ENCODE results near the gene DLG5. TPM values are rescaled to one million over a fixed set of nuclear protein-coding genes. Genes with fewer than 3 reads are reported as not detected.
A peak's percentile ranks its signal among the peaks of the same experiment; 100 is the strongest.

DLG5 gene
- total RNA-seq, 1 experiment from 2014 or later = 81.7 TPM

- peaks cover 64% of the 10 kb centered on the region for H3K79me2 ChIP-seq (ENCODE audit: low read depth)
- ChIA-PET POLR2A (ENCODE audit: unreplicated experiment) (no interaction called here), CTCF (interaction anchor here (0.6 kb wide), 1 partner anchor 13 kb away, joined by 3 read pairs; no protein-coding TSS in a partner anchor)
- H3K27ac ChIP-seq = no peak overlapping the region
- peaks cover 17% of the 10 kb centered on the region for H3F3A ChIP-seq (ENCODE audit: insufficient read depth, low read depth)
- TF ChIP-seq CTCF (conservative IDR thresholded peaks at IDR 0.05) = no peak
- H3K9me2 ChIP-seq (ENCODE audit: insufficient read depth) = no peaks in the 10 kb centered on the region
- H3K27me3 ChIP-seq (ENCODE audit: insufficient read depth, low read depth) = no peaks in the 10 kb centered on the region
- no TSS peak for BruUV-seq (replicated peaks)
- H3K4me1 ChIP-seq (replicated peaks; ENCODE audit: insufficient read depth) = peaks cover 29% of the 10 kb centered on the region
- H3K4me3 ChIP-seq = no peak overlapping the region
- H2AFZ ChIP-seq = no peak overlapping the region
- H3K9me3 ChIP-seq (ENCODE audit: insufficient read depth, low read depth) = no peaks in the 10 kb centered on the region
- no peak for DNase-seq
- no peak overlapping the region for H3K4me2 ChIP-seq
- H3K36me3 ChIP-seq (ENCODE audit: low read depth) = no peaks in the 10 kb centered on the region
- no peaks in the 10 kb centered on the region; the same call in 1 of the 2 replicates for H4K20me1 ChIP-seq (ENCODE audit: insufficient read depth)
- intact Hi-C loops (cut with micrococcal nuclease; ENCODE audit: unreplicated experiment) = no loop called here
Measured at GRCh38 chr10:77879065-77879464, 47.5 kb downstream of the DLG5 start.

GRCh38 chr10:77877441-77878344 lies 48.9 kb downstream of the DLG5 start:
- Histone ChIP-seq H3K9me2 (ENCODE audit: insufficient read depth) (no peaks in the 10 kb centered on the region), H3K4me3 (no peak overlapping the region), H3K9me3 (ENCODE audit: insufficient read depth, low read depth) (no peaks in the 10 kb centered on the region), H3K4me1 (replicated peaks; ENCODE audit: insufficient read depth) (peaks cover 43% of the 10 kb centered on the region), H3K79me2 (ENCODE audit: low read depth) (peaks cover 64% of the 10 kb centered on the region), H2AFZ (no peak overlapping the region), H3K27me3 (ENCODE audit: insufficient read depth, low read depth) (no peaks in the 10 kb centered on the region), H3K4me2 (no peak overlapping the region), H3K27ac (no peak overlapping the region), H3K36me3 (ENCODE audit: low read depth) (no peaks in the 10 kb centered on the region), H4K20me1 (ENCODE audit: insufficient read depth) (no peaks in the 10 kb centered on the region), H3F3A (ENCODE audit: insufficient read depth, low read depth) (peaks cover 31% of the 10 kb centered on the region)
- ChIA-PET POLR2A (ENCODE audit: unreplicated experiment) (interaction anchor here (0.7 kb wide), 1 partner anchor 22 kb away, joined by 3 read pairs; no protein-coding TSS in a partner anchor), CTCF (interaction anchor here (0.6 kb wide), 1 partner anchor 34 kb away, joined by 7 read pairs; no protein-coding TSS in a partner anchor)
- DNase-seq = no peak
- intact Hi-C loops (cut with micrococcal nuclease; ENCODE audit: unreplicated experiment) = no loop called here
- TF ChIP-seq CTCF (conservative IDR thresholded peaks at IDR 0.05) (no peak), EZH2 (IDR thresholded peaks at IDR 0.05; ENCODE audit: low read depth) (no peak)
- no TSS peak for BruUV-seq (replicated peaks)

GRCh38 chr10:77875730-77876129 lies 50.8 kb downstream of the DLG5 start:
- ChIA-PET CTCF (no interaction called here), POLR2A (ENCODE audit: unreplicated experiment) (no interaction called here)
- H3K36me3 ChIP-seq (ENCODE audit: low read depth) = no peaks in the 10 kb centered on the region
- H3K27ac ChIP-seq = 0 out of 2 replicates have a peak overlapping the region, but pooled peaks have one; percentile 89
- H4K20me1 ChIP-seq (ENCODE audit: insufficient read depth) = no peaks in the 10 kb centered on the region
- H3K79me2 ChIP-seq (ENCODE audit: low read depth) = peaks cover 66% of the 10 kb centered on the region
- no peaks in the 10 kb centered on the region for H3K9me3 ChIP-seq (ENCODE audit: insufficient read depth, low read depth)
- no peak overlapping the region for H2AFZ ChIP-seq
- H3K9me2 ChIP-seq (ENCODE audit: insufficient read depth) = no peaks in the 10 kb centered on the region
- H3K4me3 ChIP-seq = no peak overlapping the region
- peaks cover 35% of the 10 kb centered on the region for H3K4me1 ChIP-seq (replicated peaks; ENCODE audit: insufficient read depth)
- TF ChIP-seq CTCF (conservative IDR thresholded peaks at IDR 0.05) (no peak), EZH2 (IDR thresholded peaks at IDR 0.05; ENCODE audit: low read depth) (no peak)
- intact Hi-C loops (cut with micrococcal nuclease; ENCODE audit: unreplicated experiment) = no loop called here
- H3K27me3 ChIP-seq (ENCODE audit: insufficient read depth, low read depth) = no peaks in the 10 kb centered on the region
- H3K4me2 ChIP-seq = no peak overlapping the region
- no TSS peak for BruUV-seq (replicated peaks)
- DNase-seq = no peak
- peaks cover 31% of the 10 kb centered on the region for H3F3A ChIP-seq (ENCODE audit: insufficient read depth, low read depth)

All from PC-9 (cell line).